OCI-LY3 (cell line): Measurements from ENCODE around the gene NRXN3.

ENCODE experiments used
- CTCF ChIP-seq: fragments of 200-600, 300-600 bp; sonication (generic); IDR thresholded peaks from 2 replicates; pipeline ENCODE4 v1.5.1; 2014; ENCODE audit warnings: antibody characterized with exemption, low read length, low read depth
- EZH2phosphoT487 ChIP-seq: fragments of 200-600 bp; shearing (Covaris generic); IDR thresholded peaks from 2 replicates; pipeline ENCODE4 v1.6.1; 2018; ENCODE audit warnings: antibody characterized with exemption, mixed run types, low read depth

DNA sequence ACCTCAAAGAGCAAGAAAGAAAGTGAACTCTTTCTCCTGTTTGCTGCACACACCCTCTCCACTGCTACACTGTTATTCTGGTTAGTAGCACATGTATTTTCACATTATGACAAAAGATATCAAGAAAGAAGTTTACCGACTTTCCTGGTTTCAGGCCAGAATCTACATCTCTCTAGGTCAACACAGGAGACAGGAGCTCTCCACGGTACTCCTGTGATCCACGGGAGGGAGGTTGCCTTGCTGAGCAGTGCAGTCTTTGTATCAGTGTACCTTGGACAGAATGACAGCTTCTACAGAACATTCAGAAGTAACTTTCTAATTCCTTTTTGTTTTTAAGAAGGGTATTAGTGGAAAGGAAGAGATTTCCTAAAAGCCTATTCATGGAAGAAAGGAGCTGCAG is 805.6 kb downstream of the NRXN3 start:
- no peak for TF ChIP-seq CTCF
- TF ChIP-seq EZH2phosphoT487: no peak
